Astrocyte (in vitro differentiated cells and primary cell): ENCODE data around the gene RABGAP1L. TPM values are rescaled to one million over a fixed set of nuclear protein-coding genes. Genes with fewer than 3 reads are reported as not detected.

Experiments used
- DNase-seq: peaks from one replicate; pipeline ENCODE4 v3.0.0-alpha.2; 2010; ENCODE audit warnings: low read depth
- FAIRE-seq: peaks from 2 replicates; lab custom pipeline; 2011; peaks lifted over from hg19 to GRCh38; lab: Jason Lieb, UNC
- H2AFZ ChIP-seq: 2 replicates; pipeline ENCODE4 v1.6.0; 2012; ENCODE audit warnings: low read depth, low read length, inconsistent platforms
- H3K27ac ChIP-seq: 2 replicates; pipeline ENCODE4 v1.5.1; 2011; ENCODE audit warnings: low read depth, low read length, inconsistent platforms
- H3K27me3 ChIP-seq: 2 replicates; pipeline ENCODE4 v1.6.0; 2011; ENCODE audit warnings: low read length, inconsistent platforms; ENCODE audit not compliant: insufficient read depth
- H3K36me3 ChIP-seq: 2 replicates; pipeline ENCODE4 v1.5.1; 2011; ENCODE audit warnings: low read length, inconsistent platforms; ENCODE audit not compliant: insufficient read depth
- H3K4me1 ChIP-seq: 2 replicates; pipeline ENCODE4 v1.5.1; 2011; ENCODE audit warnings: low read length, inconsistent platforms; ENCODE audit not compliant: insufficient read depth
- H3K4me2 ChIP-seq: 2 replicates; pipeline ENCODE4 v1.6.0; 2012; ENCODE audit warnings: low read length, inconsistent platforms
- H3K4me3 ChIP-seq: 2 replicates; pipeline ENCODE4 v1.5.1; 2011; ENCODE audit warnings: low read depth, mild to moderate bottlenecking, low read length, inconsistent platforms; ENCODE audit not compliant: insufficient read depth
- H3K79me2 ChIP-seq: 2 replicates; pipeline ENCODE4 v1.6.0; 2012; ENCODE audit warnings: mild to moderate bottlenecking, low read length, inconsistent platforms; ENCODE audit not compliant: insufficient read depth
- H3K9ac ChIP-seq: 2 replicates; pipeline ENCODE4 v1.6.0; 2012; ENCODE audit warnings: mild to moderate bottlenecking, low read length, inconsistent platforms
- H3K9me3 ChIP-seq: 2 replicates; pipeline ENCODE4 v1.5.1; 2012; ENCODE audit warnings: low read depth, mild to moderate bottlenecking, low read length, inconsistent platforms; ENCODE audit not compliant: insufficient read depth
- H4K20me1 ChIP-seq: 2 replicates; pipeline ENCODE4 v1.6.0; 2012; ENCODE audit warnings: low read length, inconsistent platforms; ENCODE audit not compliant: insufficient read depth
- H3K27ac Mint-ChIP-seq: one replicate; pipeline ENCODE4 v1.8.0; 2021; ENCODE audit warnings: mild to moderate bottlenecking, mixed read lengths; ENCODE audit not compliant: unreplicated experiment
- H3K27me3 Mint-ChIP-seq: one replicate; pipeline ENCODE4 v1.8.0; 2021; ENCODE audit warnings: low read depth, mixed read lengths; ENCODE audit not compliant: unreplicated experiment
- H3K36me3 Mint-ChIP-seq: one replicate; pipeline ENCODE4 v1.8.0; 2021; ENCODE audit warnings: low read depth, mixed read lengths; ENCODE audit not compliant: unreplicated experiment
- H3K4me1 Mint-ChIP-seq: one replicate; pipeline ENCODE4 v1.8.0; 2021; ENCODE audit warnings: low read depth, mixed read lengths; ENCODE audit not compliant: unreplicated experiment
- H3K4me3 Mint-ChIP-seq: one replicate; pipeline ENCODE4 v1.8.0; 2021; ENCODE audit warnings: mild to moderate bottlenecking, moderate library complexity, mixed read lengths; ENCODE audit not compliant: unreplicated experiment
- H3K9me3 Mint-ChIP-seq: one replicate; pipeline ENCODE4 v1.8.0; 2021; ENCODE audit warnings: mild to moderate bottlenecking, mixed read lengths; ENCODE audit not compliant: unreplicated experiment
- EZH2 ChIP-seq: IDR thresholded peaks from 2 replicates; pipeline ENCODE4 v1.6.1; 2012; ENCODE audit warnings: mild to moderate bottlenecking, low read length, inconsistent platforms; ENCODE audit not compliant: insufficient read depth
- total RNA-seq: library from RNA; stranded (reverse); gene quantifications from 2 replicates; pipeline ENCODE4 v1.2.1, GENCODE V29; 2021
- TF ChIP-seq, protein P1 (sequence below): IDR thresholded peaks from 2 replicates; pipeline ENCODE4 v1.5.1; 2011; ENCODE audit warnings: low read depth, mild to moderate bottlenecking, inconsistent platforms, low read length, moderate library complexity; ENCODE audit not compliant: insufficient read depth

RABGAP1L gene
- total RNA-seq, 1 donor from 2014 or later: 40.2 TPM

DNA sequence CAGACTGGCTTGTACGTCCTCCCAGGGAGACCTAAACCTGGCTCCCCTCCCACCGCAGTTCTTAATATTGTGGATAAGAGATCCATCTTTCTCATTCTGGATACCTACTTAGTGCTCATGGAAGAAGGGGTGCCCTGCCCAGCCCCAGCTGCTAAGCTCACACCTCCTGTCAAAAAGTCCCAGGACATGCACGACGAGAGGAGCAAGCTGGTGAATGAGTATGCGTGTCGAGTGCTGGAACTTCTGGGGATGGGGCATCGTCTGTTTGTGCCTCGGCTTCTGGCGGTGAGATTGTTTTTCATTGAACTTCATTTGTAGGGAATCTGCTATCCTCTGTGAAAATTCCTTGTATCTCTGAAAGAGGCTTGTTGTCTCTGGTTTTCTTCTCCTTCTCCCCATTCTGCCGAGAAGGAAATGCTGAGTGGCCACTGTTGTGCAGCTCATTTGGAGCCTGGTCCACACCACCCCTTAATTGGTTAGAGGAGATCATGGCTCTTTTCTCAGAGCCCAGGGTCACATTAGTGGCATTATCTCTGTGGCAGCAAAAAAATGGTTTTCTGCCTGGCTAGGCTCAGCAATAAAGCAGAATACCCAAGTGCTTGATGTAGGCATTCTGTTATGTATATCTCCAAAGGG lies 641.0 kb downstream of the RABGAP1L start:
- H2AFZ ChIP-seq: peak overlapping the region; percentile 61
- Mint-ChIP-seq H3K4me3 (no peak overlapping the region), H3K27me3 (no peaks in the 10 kb centered on the region), H3K27ac (no peak overlapping the region), H3K9me3 (no peaks in the 10 kb centered on the region), H3K4me1 (peaks cover 18% of the 10 kb centered on the region), H3K36me3 (no peaks in the 10 kb centered on the region)
- H3K79me2 ChIP-seq: no peaks in the 10 kb centered on the region
- H3K4me2 ChIP-seq: peak overlapping the region; percentile 99
- H3K27ac ChIP-seq: peak overlapping the region; percentile 72
- H3K4me1 ChIP-seq: peaks cover 19% of the 10 kb centered on the region
- FAIRE-seq (no peak), DNase-seq (no peak)
- no peaks in the 10 kb centered on the region for H4K20me1 ChIP-seq
- H3K9me3 ChIP-seq: no peaks in the 10 kb centered on the region
- H3K36me3 ChIP-seq: no peaks in the 10 kb centered on the region
- H3K4me3 ChIP-seq: peak overlapping the region; percentile 83
- TF ChIP-seq, protein P1, sequence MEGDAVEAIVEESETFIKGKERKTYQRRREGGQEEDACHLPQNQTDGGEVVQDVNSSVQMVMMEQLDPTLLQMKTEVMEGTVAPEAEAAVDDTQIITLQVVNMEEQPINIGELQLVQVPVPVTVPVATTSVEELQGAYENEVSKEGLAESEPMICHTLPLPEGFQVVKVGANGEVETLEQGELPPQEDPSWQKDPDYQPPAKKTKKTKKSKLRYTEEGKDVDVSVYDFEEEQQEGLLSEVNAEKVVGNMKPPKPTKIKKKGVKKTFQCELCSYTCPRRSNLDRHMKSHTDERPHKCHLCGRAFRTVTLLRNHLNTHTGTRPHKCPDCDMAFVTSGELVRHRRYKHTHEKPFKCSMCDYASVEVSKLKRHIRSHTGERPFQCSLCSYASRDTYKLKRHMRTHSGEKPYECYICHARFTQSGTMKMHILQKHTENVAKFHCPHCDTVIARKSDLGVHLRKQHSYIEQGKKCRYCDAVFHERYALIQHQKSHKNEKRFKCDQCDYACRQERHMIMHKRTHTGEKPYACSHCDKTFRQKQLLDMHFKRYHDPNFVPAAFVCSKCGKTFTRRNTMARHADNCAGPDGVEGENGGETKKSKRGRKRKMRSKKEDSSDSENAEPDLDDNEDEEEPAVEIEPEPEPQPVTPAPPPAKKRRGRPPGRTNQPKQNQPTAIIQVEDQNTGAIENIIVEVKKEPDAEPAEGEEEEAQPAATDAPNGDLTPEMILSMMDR: no peak
- TF ChIP-seq EZH2: no peak
- H3K27me3 ChIP-seq: peaks cover 12% of the 10 kb centered on the region
- peak overlapping the region; percentile 94 for H3K9ac ChIP-seq

DNA sequence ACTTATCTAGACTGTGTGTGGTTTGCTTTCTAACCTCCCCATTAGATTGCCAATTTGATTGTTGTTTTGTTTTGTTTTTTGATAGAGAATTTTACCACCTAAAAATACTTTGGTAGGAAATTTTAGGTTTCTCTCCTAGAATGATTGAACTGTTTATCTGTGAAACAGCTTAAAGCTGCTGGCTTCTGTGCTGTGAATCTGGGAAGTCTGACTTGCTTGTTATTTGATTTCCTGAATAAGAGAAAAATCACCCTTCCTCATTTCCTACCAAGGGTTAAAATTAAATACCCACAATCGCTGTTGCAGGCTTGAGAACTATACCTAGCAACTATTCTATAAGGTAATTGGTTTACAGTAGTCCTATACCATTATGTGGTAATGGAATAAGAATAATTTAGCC lies 641.6 kb downstream of the RABGAP1L start:
- no peak for TF ChIP-seq EZH2
- TF ChIP-seq, protein P1: no peak
- Mint-ChIP-seq H3K27me3 (no peaks in the 10 kb centered on the region), H3K36me3 (no peaks in the 10 kb centered on the region), H3K4me3 (no peak overlapping the region), H3K4me1 (peaks cover 16% of the 10 kb centered on the region), H3K27ac (no peak overlapping the region), H3K9me3 (no peaks in the 10 kb centered on the region)
- DNase-seq (no peak), FAIRE-seq (no peak)
- H3K79me2 ChIP-seq: no peaks in the 10 kb centered on the region
- no peak overlapping the region for H3K27ac ChIP-seq
- H4K20me1 ChIP-seq: no peaks in the 10 kb centered on the region
- H3K9ac ChIP-seq: peak overlapping the region; percentile 94
- no peaks in the 10 kb centered on the region for H3K9me3 ChIP-seq
- H3K4me2 ChIP-seq: peak overlapping the region; percentile 99
- H2AFZ ChIP-seq: no peak overlapping the region
- H3K4me3 ChIP-seq: peak overlapping the region; percentile 83
- no peaks in the 10 kb centered on the region for H3K36me3 ChIP-seq
- peaks cover 12% of the 10 kb centered on the region for H3K27me3 ChIP-seq
- H3K4me1 ChIP-seq: peaks cover 19% of the 10 kb centered on the region

DNA sequence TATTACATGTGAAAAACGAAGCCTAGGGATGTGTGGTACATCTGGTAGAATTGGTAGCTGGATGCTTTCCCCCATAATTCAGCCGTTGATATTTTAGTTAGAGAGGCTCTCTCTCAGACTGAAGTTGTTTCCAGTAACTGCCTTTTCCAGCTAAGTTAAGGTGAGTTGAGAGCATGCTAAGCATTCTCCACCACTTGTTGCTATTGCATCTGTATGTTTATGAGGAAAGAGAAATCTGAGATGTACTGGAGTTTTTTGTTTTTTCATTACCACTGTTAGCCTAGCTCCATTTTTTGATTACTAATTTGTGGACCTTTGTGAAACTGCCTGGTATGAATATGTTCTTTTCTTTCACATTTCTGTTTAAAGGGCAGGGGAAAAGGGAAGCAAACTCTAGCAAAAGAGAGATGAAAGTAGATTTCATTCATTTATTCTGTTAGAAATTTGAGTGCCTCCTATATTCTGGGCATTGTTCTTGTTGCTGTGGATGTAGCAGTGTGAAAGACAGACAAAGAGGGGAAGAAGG lies 650.5 kb downstream of the RABGAP1L start:
- H2AFZ ChIP-seq: no peak overlapping the region
- peaks cover 1% of the 10 kb centered on the region for H3K9me3 Mint-ChIP-seq
- no peak overlapping the region for H3K9ac ChIP-seq

More for the DNA sequence above, 650.5 kb downstream of the RABGAP1L start:
- no peaks in the 10 kb centered on the region for H3K9me3 ChIP-seq
- no peaks in the 10 kb centered on the region for H3K36me3 Mint-ChIP-seq
- H3K4me2 ChIP-seq: no peak overlapping the region
- no peaks in the 10 kb centered on the region for H3K27me3 ChIP-seq
- peaks cover 7% of the 10 kb centered on the region for H3K4me1 Mint-ChIP-seq
- H3K79me2 ChIP-seq: no peaks in the 10 kb centered on the region
- H3K27ac ChIP-seq: no peak overlapping the region
- DNase-seq (no peak), FAIRE-seq (no peak)
- H3K4me3 ChIP-seq: no peak overlapping the region
- no peak overlapping the region for H3K4me3 Mint-ChIP-seq
- TF ChIP-seq, protein P1: no peak
- TF ChIP-seq EZH2: no peak
- no peaks in the 10 kb centered on the region for H3K36me3 ChIP-seq
- H3K4me1 ChIP-seq: peaks cover 4% of the 10 kb centered on the region
- no peak overlapping the region for H3K27ac Mint-ChIP-seq
- no peaks in the 10 kb centered on the region for H4K20me1 ChIP-seq
- H3K27me3 Mint-ChIP-seq: no peaks in the 10 kb centered on the region
